Endometrium (tissue), 2 donors: ENCODE results near the gene INTU.

Experiments
- FAIRE-seq: peaks from 2 replicates; lab custom pipeline; 2012; peaks lifted over from hg19 to GRCh38; lab: Jason Lieb, UNC
- donor health status: control.
- donor health status: control.

Gene INTU

DNA sequence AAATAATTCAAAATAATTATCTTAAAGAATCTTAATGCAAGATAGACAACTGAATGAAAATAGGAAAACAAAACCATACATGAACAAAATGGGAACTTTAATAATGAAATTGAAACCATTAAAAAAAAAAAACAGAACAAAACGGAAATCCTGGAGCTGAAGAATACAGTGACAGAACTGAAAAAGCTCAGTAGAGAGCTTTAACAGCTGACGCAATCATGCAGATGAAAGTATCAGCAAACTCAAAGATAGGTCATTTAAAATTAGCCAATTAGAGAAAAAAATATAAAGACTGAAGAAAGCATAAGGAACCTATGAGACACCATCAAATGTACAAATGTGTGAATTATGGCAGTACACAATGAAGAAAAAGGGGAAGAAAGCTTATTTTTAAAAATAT is 116.2 kb downstream of the INTU start:
- no peak for FAIRE-seq

- no peak for FAIRE-seq
Observed at GRCh38 chr4:127756906-127757305, 124.1 kb downstream of the INTU start.

DNA sequence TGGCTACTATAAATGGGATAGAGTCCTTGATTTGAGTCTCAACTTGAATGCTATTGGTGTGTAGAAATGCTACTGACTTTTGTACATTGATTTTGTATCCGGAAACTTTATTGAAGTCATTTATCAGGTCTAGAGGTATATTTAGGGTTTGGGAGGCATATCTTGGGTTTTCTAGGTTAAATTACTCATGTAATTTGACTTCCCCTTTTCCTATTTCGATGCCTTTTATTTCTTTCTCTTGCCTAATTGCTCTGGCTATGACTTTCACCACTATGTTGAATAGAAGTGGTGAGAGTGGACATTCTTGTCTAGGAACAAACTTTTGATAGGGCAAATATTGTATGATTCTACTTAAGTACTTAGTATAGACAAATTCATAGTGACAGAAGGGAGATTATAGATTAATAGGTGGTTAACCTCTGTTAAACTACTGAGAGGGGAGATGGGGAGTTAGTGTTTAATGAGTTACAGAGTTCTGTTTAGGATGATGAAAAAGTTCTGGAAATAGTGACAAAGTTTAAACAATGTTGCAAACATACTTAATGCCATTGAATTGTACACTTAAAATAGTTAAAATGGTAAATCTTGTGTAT is 126.6 kb downstream of the INTU start:
- FAIRE-seq: no peak

DNA sequence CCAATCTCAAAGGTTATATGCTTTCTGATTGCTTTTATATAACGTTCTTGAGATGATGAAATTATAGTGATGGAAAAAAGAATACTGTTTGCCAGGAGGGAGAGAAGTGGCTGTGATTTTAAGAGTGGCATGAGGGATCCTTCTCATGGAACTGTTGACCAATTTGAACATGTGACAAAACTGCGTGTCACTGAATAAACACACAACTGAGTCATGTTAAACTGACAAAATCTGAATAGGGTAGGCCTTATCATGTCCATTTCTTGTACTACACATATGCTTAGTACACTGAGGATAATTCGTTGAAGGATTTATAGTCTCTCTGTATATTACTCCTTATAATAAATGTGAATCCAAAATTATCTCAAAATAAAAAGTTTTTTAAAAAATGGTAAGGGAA is 127.1 kb downstream of the INTU start:
- no peak for FAIRE-seq

DNA sequence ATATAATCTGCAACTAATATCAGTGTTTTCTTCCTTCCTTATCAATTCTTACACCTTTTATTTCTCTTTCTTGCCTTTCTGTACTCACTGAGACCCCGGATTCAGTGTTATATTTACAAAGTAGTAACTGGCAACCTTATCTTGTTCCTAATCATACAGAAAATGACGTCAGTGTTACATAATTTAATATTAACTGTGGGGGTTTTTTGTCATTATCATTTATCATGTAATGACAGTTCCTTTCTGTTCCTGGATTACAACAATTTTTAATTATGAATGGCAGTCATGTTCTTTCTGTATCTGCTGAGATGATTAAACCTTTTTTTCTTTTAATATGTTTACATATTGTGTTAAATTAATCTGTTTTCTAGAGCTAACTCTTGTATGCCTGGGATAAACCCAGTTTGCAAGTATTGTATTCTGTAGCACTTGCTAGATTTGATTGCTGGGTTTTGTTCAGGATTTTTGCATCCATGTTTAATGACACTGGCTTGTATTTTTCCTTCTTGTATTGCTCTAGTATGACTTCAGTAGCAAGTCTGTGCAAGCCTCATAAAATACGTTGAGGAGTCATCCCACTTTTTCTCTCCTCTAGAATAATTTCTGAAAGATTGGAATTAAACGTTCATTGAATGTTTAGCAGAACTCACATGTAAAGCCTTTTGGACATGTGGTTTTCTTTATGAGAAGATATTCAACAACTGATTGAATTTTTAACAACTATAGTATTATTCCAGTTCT is 138.9 kb downstream of the INTU start:
- no peak for FAIRE-seq

DNA sequence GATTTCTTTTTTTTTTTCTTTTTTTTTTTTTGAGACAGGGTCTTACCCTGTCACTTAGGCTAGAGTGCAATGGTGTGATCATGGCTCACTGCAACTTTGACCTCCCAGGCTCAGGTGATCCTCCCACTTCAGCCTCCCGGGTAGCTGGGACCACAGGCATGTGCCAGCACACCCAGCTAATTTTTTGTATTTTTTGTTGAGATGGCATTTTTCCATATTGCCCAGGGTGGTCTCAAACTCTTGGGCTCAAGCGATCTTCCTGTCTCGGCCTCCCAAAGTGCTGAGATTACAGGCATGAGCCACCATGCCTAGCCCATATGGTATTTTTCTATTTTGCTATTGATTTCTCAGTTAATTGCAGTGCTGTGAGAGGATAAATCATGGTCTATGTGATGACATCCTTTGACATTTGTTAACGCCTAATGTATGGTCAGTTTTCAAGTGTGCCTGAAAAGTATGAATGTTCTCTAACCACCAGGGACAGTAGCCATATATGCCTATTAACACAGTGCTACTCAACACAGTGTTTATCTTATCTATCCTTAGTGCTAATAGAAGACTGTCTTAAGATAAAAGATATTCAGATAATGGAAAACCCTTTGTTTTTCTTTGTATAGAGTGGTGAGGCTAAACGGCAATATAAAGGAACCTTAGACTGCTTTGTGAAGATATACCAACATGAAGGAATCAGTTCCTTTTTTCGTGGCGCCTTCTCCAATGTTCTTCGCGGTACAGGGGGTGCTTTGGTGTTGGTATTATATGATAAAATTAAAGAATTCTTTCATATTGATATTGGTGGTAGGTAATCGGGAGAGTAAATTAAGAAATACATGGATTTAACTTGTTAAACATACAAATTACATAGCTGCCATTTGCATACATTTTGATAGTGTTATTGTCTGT is 140.3 kb downstream of the INTU start:
- FAIRE-seq: no peak

DNA sequence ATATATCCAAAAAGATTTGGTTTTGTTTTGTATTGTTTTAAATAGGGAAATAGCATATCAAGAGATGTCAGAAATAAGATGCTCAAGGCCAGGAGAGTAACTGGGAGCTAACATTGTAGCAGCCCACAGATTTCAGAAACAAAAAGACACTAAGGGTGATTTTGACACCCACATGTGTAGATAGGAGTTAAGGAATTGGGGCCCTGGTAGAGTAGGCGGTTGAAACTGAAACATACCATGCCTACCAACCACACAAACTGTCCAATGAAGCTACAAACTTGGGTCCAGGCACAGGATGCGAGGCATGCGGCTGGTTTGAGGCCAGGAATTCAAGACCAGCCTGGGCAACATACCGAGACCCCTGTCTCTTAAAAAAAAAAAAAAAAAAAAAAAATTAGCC is 143.1 kb downstream of the INTU start:
- no peak for FAIRE-seq
